ENCODE data around the gene DMD.

GRCh38 chrX:31464306-31464915 lies 1746.9 kb downstream of the DMD start:
- no peak for TF ChIP-seq POLR2A (IDR thresholded peaks at IDR 0.05)
- TF ChIP-seq CTCF (IDR thresholded peaks at IDR 0.05), result no peak
